ENCODE data around the gene TMF1.

Gene TMF1

DNA sequence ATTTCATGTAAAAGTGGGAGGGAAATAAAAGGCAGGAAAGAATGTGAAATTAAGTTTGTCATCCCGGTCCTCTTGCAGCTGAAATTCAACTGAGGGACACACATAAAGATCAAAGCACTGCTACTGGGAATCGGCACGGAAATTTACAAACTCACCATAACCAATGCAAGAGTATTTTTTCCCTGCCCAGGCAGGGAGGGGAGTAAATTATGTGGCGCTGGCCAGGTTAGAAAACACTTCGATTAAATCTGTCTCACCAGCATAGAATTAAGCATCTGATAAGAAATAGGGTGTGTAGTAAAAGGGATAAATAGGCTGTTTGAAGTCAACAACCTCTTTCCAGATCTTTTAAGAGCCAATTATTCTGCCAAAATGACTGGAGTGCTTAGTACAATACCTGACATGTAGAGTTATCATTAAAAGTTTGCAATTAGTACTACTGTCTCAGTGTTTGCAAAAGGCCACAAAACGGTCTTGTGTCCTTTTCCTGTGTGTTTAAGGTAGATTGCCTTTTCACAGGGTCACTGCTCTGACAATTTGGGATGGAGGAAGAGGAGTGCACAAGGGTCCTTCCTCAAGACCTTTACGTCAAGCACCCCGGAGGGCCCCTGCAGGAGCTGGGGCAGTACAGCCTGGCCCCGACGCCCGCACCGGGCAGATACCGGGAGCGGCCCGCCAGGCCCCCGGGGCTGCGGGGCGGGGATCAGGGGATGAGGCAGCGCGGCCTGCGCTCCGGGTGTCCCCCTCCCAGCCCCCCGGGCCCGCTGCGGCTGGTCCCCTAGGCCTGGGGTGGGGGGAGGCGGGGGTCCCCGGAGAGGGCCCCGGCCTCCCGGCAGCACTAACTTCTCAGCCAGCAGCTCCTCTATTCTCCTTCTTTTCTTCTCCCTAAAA lies 27.4 kb upstream of the TMF1 start:
- DNase-seq: no peak

- DNase-seq: no peak
Measured at GRCh38 chr3:69072928-69073327, 20.8 kb upstream of the TMF1 start.

DNA sequence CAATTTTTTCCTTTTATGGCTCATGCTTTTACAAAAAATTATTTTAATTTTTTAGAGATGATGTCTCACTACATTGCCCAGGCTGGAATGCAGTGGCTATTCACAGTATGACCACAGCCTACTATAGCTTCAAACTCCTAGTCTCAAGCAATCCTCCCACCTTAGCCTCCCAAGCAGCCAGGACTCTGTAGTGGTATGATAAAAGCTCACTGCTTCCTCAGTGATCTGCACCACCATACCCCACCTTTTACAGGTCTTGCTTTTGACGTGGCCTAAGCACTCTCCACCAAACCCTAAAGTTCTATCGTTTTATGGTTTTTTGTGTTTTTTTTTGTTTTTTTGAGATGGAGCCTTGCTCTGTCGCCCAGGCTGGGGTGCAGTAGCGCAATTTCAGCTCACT lies 14.0 kb upstream of the TMF1 start:
- DNase-seq: no peak

GRCh38 chr3:69065318-69065964 lies 13.3 kb upstream of the TMF1 start:
- no peak for DNase-seq

DNA sequence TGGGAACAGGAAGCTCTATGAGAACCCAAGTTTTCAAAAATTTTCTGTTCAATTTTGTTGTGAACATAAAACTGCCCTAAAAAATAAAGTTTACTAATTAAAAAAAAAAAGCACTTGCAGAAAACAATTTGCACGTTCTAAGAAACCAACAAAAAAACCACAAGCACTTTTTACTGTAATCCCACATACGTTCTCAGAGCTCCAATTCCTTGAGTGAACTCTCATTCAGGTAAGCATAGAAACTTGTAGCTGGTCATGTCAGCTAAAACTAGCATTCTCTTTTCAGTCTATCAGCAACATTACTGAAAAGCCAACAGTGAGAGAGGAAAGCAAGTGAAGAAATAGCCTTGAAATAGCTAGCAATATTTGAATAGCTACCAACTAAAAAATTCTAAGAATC lies 11.5 kb upstream of the TMF1 start:
- DNase-seq: no peak

DNA sequence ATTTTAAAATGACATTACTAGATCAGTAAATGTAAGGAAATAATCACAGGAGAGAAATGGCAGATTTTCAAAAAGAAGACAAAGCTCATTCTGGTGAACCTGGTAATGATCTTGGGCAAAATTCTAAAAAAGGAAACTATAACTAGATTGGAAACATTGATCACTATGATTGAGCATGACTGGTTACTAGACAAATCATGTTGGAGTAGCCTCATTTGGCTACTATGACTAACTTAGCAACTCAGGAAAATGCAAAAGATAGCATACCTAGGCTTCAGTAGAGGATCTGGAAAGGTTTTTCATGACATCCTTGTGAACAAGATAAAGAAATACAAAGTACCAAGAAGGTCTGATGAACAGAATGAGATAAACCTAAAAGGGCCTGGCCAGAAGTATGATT lies 7.6 kb upstream of the TMF1 start:
- DNase-seq: no peak

DNA sequence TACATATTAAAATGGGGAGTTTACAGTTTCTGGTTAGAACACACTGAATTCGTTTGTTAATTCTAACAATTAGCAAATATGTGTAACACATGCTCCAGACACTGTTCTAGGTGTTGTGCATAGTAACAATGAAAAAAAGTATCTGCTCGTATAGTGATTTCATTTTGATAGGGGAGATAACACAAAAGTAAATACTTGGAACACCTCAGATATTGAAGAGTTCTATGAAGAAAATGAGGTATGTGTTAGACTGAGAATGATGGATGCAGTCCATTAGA lies 6.8 kb upstream of the TMF1 start:
- DNase-seq: no peak

DNA sequence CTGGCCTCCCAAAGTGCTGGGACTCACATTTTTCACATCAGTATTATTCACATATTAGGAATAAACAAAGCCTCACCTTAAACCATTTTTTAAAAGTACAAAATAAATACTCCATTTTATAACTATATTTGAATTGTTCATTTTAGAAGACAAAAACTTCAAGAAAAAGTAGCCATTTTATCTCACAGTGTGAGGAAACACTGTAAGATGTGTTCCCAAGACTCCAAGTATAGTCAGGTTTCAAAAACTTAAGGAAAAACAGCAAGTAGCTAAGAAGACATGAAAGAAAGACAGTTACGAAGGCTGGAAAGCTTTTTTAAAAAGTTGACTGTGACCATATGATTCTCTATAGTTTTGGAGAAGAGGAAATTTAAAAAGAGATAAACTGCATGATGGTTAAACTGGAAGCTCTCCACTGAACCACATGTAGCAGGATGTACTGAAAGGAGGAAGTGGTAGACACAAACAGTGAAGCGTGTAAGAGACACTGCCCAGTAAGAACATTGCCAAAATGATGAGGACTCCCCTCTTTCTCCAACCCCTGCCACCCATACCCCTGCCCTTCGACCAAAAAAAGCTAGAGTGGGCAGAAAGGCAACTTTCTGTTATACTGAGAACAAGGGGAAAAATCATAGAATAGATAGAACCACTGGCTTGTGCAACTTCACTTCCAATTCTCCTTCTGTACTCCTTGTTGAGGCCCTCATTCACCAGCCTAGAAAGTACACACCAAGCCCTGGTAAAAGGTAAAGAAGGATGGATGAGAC lies 6.2 kb upstream of the TMF1 start:
- DNase-seq: no peak

GRCh38 chr3:69052472-69052898 lies 352 bp upstream of the TMF1 start:
- no peak for DNase-seq

DNA sequence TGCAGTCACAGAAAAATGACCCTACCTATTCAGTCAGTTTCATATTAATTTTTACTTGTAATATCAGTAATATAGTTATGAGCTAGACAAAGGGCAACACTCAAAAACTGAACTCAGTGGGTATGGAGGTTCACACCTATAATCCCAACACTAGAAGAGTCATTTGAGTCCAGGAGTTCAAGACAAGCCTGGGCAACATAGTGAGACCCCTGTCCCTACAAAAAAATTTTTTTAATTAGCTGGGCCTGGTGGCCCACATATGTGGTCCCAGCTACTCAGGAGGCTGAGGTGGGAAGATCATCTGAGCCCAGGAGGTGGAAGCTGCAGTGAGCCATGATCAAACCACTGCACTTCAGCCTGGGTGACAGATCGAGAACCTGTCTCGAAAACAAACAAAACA lies 3.1 kb downstream of the TMF1 start:
- DNase-seq: no peak

GRCh38 chr3:69044608-69045007 lies 7.5 kb downstream of the TMF1 start:
- no peak for DNase-seq

GRCh38 chr3:69033470-69033869 lies 18.7 kb downstream of the TMF1 start:
- no peak for DNase-seq

DNA sequence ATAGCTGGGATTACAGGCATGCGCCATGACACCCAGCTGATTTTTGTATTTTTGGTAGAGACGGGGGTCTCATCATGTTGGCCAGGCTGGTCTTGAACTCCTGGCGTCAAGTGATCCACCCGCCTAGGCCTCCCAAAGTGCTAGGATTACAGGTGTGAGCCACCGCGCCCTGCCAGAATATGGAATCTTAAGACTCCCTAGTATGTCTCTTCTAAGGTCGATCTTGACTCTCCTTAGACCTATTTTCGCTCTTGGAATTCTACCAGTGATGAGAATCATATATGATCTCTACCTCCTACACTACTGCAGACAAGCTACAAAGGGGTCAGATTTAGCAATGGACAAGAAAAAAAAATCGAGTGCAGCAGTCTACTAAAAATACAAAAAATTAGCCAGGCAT lies 19.4 kb downstream of the TMF1 start:
- no peak for DNase-seq

DNA sequence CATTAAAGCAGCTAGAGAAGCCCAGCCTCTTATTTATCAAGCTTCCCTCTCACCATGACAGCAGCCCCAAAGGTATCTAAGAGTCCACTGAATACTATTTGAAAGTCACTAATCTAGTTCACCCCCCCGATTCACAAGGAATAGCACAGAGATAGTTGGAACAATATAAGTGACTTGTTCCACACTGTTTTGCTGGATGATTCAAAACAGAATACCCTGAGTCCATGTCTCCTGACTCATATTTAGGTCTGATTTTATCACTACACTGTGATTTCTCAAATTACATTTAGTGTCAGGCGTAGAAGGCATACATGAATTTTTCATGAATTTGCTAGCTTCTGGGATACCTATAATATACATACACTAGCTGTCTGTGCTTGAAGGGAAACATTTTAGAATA lies 20.0 kb downstream of the TMF1 start:
- no peak for DNase-seq

DNA sequence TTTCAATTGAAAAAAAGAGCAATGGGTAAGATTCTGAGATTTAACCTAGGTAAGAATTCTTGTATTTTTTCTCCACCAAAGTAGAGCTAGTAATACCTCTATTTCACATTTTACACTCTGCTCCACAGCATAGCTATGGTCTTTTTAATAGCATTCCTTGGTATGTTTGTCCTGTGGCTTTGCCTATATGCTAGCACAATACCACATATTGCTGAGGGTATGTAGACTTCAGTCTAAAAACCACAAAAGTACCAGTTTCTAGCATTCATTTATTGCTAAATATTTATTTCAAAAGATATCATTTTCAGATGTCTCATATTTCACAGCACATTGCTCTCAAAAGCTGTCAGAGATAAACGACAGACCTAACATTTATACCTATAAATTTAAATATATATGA lies 20.5 kb downstream of the TMF1 start:
- no peak for DNase-seq

DNA sequence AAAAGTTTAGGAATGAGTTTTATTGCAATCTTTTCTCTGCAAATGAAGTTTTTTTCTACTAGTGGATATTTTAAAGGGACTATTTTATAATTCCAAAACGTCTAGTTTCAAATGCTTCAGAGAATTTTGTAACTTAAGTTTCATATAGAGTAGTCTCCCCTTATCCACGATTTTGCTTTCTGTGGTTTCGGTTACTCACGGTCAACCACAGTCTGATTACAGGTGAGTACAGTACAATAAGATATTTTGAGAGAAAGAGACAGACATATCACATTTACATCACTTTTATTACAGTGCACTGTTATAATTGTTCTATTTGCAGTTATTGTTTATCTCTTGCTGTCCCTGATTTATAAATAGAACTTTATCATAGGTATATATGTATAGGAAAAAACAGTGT lies 31.3 kb downstream of the TMF1 start:
- DNase-seq: no peak

GRCh38 chr3:69020424-69020823 lies 31.7 kb downstream of the TMF1 start:
- no peak for DNase-seq

DNA sequence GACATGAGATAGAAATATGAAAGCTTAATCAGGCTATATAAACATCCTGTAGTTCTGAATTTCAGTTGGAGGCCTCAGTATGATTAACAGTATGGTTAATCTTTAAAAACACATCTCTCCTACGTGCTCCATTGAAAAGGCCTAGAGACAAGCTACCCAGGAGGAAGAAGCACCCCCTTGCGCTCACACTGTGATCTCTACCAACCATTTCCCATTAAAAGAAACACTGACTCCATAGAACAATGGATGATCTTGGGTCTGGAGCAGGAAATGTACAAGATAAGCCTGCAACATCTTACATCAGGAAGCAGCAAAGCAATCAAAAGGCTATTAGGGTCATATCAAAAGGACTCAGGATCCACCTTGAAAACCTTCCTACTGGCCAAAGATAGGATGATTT lies 35.2 kb downstream of the TMF1 start:
- DNase-seq: no peak

DNA sequence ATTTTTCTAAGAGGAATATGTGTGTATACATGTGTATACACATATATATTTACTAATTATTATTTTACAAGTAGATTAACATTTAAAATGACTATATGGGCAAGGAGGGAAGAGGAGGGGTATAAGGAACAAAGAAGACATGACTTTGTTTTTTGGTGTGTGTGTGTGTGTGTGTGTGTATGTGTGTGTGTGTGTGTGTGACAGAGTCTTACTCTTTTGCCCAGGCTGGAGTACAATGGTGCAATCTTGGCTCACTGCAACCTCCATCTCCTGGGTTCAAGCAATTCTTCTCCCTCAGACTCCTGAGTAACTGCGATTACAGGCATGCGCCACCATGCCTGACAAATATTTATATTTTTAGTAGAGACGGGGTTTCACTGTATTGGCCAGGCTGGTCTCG lies 36.0 kb downstream of the TMF1 start:
- DNase-seq: no peak

- no peak for DNase-seq
Measured at GRCh38 chr3:69014022-69014580, 38.0 kb downstream of the TMF1 start.

GRCh38 chr3:69013253-69014021 lies 38.7 kb downstream of the TMF1 start, which contains the start of gene EOGT:
EOGT (minus strand) TSS chr3:69013684; CDS start chr3:69009846, 3,838 bp downstream.
- DNase-seq: peak; percentile 66

DNA sequence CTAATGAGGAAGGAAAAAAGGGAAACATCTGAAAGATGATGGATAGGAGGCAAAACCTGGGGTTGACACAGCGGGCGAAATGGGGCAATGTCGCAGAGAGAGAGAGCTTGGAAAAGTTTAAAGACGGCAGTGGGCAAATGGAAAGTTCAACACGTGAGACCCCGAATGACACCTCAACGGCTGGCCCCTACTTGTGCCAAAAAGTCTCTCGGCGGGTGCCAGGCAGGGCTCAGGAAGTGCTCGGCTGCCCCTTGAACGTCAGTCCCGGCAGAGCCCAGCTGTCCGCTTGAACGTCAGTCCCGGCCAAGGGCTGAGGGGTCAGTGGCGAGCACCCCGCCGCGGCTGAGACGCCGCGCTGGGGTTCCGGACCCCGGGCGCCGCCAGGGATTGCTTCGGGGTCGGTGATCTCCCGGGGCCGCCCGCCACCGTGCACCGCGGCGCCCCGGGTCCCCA lies 39.3 kb downstream of the TMF1 start:
- no peak for DNase-seq

Measured in NCI-H1105 treated with DMSO at 0.1 percent for 48 hours (cell line).